ENCODE results near the gene INKA1.

INKA1 gene

GRCh38 chr3:49793486-49794085 lies 9.5 kb upstream of the INKA1 start:
- H3K27me3 Mint-ChIP-seq: peaks cover 5% of the 10 kb centered on the region
- H3K4me3 Mint-ChIP-seq: no peak overlapping the region
- ATAC-seq (ENCODE audit: low read depth) (no peak), DNase-seq (ENCODE audit: low spot score in 2 of 2) (no peak)
- no peaks in the 10 kb centered on the region for H3K36me3 Mint-ChIP-seq
- H3K9me3 Mint-ChIP-seq: no peaks in the 10 kb centered on the region
- H3K27ac Mint-ChIP-seq: no peak overlapping the region
- peaks cover 8% of the 10 kb centered on the region for H3K4me1 Mint-ChIP-seq

GRCh38 chr3:49794431-49794830 lies 8.6 kb upstream of the INKA1 start:
- Mint-ChIP-seq H3K9me3 (no peaks in the 10 kb centered on the region), H3K27ac (no peak overlapping the region), H3K36me3 (no peaks in the 10 kb centered on the region), H3K4me1 (peaks cover 8% of the 10 kb centered on the region), H3K27me3 (peaks cover 5% of the 10 kb centered on the region), H3K4me3 (no peak overlapping the region)
- DNase-seq (ENCODE audit: low spot score in 2 of 2) (no peak), ATAC-seq (ENCODE audit: low read depth) (no peak)

- DNase-seq (ENCODE audit: low spot score in 2 of 2) (no peak), ATAC-seq (ENCODE audit: low read depth) (no peak)
- H3K4me3 Mint-ChIP-seq: no peak overlapping the region
- no peak overlapping the region for H3K27ac Mint-ChIP-seq
- no peaks in the 10 kb centered on the region for H3K36me3 Mint-ChIP-seq
- peaks cover 5% of the 10 kb centered on the region for H3K27me3 Mint-ChIP-seq
- H3K4me1 Mint-ChIP-seq: peaks cover 4% of the 10 kb centered on the region
- no peaks in the 10 kb centered on the region for H3K9me3 Mint-ChIP-seq
Measured at GRCh38 chr3:49794926-49795905, 7.8 kb upstream of the INKA1 start.

- H3K4me1 Mint-ChIP-seq: peaks cover 11% of the 10 kb centered on the region
- H3K27ac Mint-ChIP-seq: no peak overlapping the region
- H3K36me3 Mint-ChIP-seq: no peaks in the 10 kb centered on the region
- peaks cover 6% of the 10 kb centered on the region for H3K27me3 Mint-ChIP-seq
- H3K4me3 Mint-ChIP-seq: no peak overlapping the region
- no peak for ATAC-seq (ENCODE audit: low read depth)
- H3K9me3 Mint-ChIP-seq: no peaks in the 10 kb centered on the region
- no peak for DNase-seq (ENCODE audit: low spot score in 2 of 2)
Measured at GRCh38 chr3:49799105-49799504, 4.0 kb upstream of the INKA1 start.

- DNase-seq (ENCODE audit: low spot score in 2 of 2) (no peak), ATAC-seq (ENCODE audit: low read depth) (no peak)
- H3K4me1 Mint-ChIP-seq: peaks cover 14% of the 10 kb centered on the region
- H3K9me3 Mint-ChIP-seq: no peaks in the 10 kb centered on the region
- no peak within 1 kb of the TSS for H3K4me3 Mint-ChIP-seq
- H3K36me3 Mint-ChIP-seq: no peaks in the 10 kb centered on the region
- H3K27me3 Mint-ChIP-seq: peaks cover 6% of the 10 kb centered on the region
- H3K27ac Mint-ChIP-seq: no peak within 1 kb of the TSS
Measured at GRCh38 chr3:49799761-49800160, 3.3 kb upstream of the INKA1 start, which contains the start of gene CDHR4. Gene CDHR4, minus strand, starts transcription at chr3:49799873. Its CDS starts 61 bp downstream, at chr3:49799812.

GRCh38 chr3:49801160-49801559 lies 1.9 kb upstream of the INKA1 start:
- Mint-ChIP-seq H3K27me3 (peaks cover 6% of the 10 kb centered on the region), H3K36me3 (no peaks in the 10 kb centered on the region), H3K4me3 (no peak overlapping the region), H3K4me1 (peaks cover 27% of the 10 kb centered on the region), H3K9me3 (no peaks in the 10 kb centered on the region), H3K27ac (no peak overlapping the region)
- DNase-seq (ENCODE audit: low spot score in 2 of 2) (no peak), ATAC-seq (ENCODE audit: low read depth) (no peak)

DNA sequence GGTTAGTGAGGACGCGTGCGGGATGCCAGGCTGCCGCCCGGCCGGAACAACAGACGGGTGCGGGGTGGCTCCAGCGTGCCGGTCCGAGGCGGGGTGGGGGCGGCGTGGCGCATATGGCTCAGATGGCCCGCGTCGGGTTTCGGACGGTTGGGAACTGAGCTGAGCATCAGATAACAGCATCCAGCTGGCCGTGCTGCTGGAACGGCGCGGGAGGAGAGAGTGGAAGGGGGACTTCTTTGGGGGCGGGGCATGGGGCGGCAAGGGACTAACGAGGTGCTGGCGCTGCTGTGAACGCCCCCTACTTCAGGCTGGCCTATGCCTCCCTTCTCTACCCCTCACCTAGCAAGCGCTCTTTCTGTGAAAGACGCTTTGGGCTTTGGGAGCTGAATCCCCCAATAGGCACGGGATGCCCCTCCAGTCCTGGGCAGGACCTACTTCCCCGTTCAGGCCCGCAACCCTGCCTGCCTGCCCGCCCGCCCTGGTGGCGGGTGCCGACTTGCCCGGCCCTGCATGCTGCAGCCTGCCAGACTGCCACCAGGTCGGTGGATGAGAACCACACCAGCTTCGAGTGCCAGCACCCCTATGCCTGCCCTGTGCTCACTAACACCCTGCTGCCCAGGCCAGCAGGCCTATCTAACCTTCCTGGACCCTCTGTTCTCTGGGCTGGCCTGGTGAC lies 542 bp downstream of the INKA1 start:
- peak overlapping the region; percentile 85 for H3K27ac Mint-ChIP-seq
- H3K4me3 Mint-ChIP-seq: peak overlapping the region; percentile 85
- H3K36me3 Mint-ChIP-seq: no peaks in the 10 kb centered on the region
- peaks cover 2% of the 10 kb centered on the region for H3K27me3 Mint-ChIP-seq
- H3K9me3 Mint-ChIP-seq: no peaks in the 10 kb centered on the region
- H3K4me1 Mint-ChIP-seq: peaks cover 45% of the 10 kb centered on the region
- DNase-seq (ENCODE audit: low spot score in 2 of 2): peak; percentile 53 to 71
- peak; percentile 34 for ATAC-seq (ENCODE audit: low read depth)

DNA sequence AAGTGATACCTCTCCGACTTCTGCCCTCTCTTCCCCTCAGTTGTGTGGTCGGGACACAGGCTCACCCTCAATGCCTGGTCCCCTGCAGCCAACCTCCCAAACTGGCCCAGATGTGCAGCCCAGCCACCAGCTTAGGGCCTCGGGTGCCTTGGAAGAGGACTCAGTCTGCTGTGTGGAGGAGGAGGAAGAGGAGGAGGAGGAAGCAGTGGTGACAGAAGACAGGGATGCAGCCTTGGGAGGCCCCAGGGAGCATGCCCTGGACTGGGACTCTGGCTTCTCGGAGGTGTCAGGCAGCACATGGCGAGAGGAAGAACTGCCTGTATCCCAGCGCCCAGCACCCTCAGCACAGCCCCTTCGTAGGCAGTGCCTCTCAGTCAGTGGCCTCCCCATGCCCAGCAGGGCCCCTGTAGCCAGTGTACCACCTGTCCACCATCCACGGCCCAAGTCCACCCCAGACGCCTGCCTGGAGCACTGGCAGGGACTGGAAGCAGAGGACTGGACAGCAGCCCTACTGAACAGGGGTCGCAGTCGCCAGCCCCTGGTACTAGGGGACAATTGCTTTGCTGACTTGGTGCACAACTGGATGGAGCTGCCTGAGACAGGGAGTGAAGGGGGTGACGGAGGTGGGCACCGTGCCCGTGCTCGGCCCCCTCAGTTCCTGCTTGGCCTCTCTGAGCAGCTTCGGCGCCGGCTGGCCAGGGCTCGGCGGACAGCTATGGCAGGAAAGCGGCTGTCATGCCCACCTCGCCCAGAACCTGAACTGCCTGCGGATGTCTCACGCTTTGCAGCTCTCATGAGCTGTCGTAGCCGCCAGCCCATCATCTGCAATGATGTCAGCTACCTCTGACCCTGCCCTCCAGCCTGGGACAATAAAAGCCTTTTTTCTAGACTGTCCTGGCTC lies 1.3 kb downstream of the INKA1 start:
- Mint-ChIP-seq H3K27me3 (peaks cover 2% of the 10 kb centered on the region), H3K27ac (peak overlapping the region; percentile 85), H3K36me3 (no peaks in the 10 kb centered on the region), H3K9me3 (no peaks in the 10 kb centered on the region), H3K4me3 (peak overlapping the region; percentile 85), H3K4me1 (peaks cover 50% of the 10 kb centered on the region)
- DNase-seq (ENCODE audit: low spot score in 2 of 2) (no peak), ATAC-seq (ENCODE audit: low read depth) (no peak)

DNA sequence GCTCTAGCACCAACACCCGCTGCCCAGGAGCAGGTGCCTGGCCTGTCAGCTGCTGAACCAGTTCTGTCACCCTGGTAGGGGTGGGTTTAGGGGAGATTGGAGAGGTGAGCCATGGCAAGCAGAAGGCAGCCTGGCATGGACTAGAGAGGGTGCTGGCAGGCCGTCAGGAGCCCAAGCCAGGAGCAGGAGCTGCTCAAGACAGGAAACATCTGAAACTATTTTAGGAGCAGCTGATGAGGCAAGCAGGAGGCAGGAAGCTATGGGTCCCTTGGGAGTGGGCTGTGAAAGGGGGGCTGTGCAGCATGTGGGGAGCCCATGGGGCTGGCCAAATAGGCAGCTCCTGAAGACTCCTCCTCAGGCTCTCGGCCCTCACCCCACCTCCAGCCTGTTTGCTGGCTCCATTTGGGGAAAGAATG lies 2.3 kb downstream of the INKA1 start:
- ATAC-seq (ENCODE audit: low read depth) (peak; percentile 19), DNase-seq (ENCODE audit: low spot score in 2 of 2) (peak; percentile 46 to 54)
- H3K27ac Mint-ChIP-seq: peak overlapping the region; percentile 85
- peak overlapping the region; percentile 85 for H3K4me3 Mint-ChIP-seq
- H3K4me1 Mint-ChIP-seq: peaks cover 54% of the 10 kb centered on the region
- H3K36me3 Mint-ChIP-seq: peaks cover 4% of the 10 kb centered on the region
- no peaks in the 10 kb centered on the region for H3K9me3 Mint-ChIP-seq
- peaks cover 2% of the 10 kb centered on the region for H3K27me3 Mint-ChIP-seq

DNA sequence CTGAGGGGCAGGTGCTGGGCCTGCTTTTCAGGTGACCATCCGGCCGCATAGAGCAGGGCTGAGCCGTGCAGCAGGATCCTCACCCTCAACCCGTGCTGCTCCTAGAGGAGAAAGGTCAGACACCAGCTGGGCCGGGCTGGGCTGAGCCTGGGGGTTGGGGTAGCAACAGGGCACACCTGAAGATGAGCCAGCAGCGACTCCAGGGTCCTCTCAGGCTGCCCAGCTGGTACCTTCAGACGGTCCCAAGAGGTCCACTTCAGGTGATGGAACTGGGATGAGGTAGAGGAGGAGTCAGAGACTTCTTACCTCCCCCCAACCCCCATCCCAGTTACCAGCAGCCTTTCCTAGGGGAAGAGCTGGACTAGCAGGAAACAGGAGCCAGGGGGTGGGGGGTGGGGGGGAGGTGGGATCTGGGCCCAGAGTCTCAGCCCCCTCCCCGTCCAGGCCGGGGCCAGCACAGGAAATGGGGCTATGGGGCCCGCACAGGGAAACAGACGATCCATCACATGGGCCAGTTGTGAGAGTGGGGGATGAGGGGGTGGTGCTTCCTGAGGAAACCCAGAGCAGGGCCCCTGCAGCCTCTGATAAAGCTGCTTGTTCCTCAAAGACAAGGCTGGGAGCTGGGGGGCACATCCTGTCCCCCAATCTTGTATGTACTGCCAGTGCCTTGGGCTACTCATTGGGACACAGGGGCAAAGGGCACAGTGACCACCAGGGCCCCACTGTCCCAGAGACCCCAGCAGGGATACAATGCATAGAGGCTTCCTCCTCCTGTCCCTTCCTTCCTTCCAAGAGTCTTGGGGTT lies 3.0 kb downstream of the INKA1 start:
- DNase-seq (ENCODE audit: low spot score in 2 of 2) (no peak), ATAC-seq (ENCODE audit: low read depth) (no peak)
- Mint-ChIP-seq H3K27ac (peak overlapping the region; percentile 85), H3K36me3 (peaks cover 6% of the 10 kb centered on the region), H3K27me3 (peaks cover 2% of the 10 kb centered on the region), H3K4me1 (peaks cover 58% of the 10 kb centered on the region), H3K9me3 (no peaks in the 10 kb centered on the region), H3K4me3 (peak overlapping the region; percentile 85)

DNA sequence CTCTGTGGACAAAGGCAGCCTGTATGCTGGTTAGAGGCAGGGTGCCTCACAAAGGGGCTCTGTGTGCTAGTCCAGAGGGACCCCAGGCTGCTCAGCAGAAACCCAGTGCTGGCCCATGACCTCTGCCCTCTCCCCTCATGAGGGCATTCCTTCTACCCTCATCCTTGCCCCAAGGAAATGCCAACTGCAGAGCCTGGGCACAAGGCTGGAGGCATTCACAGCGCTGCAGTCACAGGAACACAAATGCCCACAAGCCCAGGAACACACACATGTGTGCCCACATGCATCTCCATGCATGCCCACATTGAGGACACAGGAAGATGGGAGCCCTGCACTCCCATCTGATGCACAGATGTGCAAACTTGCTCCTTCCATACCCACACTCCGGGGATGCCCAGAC lies 3.8 kb downstream of the INKA1 start:
- Mint-ChIP-seq H3K27ac (peak overlapping the region; percentile 85), H3K4me3 (peak overlapping the region; percentile 68), H3K36me3 (peaks cover 13% of the 10 kb centered on the region), H3K4me1 (peaks cover 65% of the 10 kb centered on the region), H3K9me3 (no peaks in the 10 kb centered on the region), H3K27me3 (peaks cover 2% of the 10 kb centered on the region)
- no peak for ATAC-seq (ENCODE audit: low read depth)
- no peak for DNase-seq (ENCODE audit: low spot score in 2 of 2)

DNA sequence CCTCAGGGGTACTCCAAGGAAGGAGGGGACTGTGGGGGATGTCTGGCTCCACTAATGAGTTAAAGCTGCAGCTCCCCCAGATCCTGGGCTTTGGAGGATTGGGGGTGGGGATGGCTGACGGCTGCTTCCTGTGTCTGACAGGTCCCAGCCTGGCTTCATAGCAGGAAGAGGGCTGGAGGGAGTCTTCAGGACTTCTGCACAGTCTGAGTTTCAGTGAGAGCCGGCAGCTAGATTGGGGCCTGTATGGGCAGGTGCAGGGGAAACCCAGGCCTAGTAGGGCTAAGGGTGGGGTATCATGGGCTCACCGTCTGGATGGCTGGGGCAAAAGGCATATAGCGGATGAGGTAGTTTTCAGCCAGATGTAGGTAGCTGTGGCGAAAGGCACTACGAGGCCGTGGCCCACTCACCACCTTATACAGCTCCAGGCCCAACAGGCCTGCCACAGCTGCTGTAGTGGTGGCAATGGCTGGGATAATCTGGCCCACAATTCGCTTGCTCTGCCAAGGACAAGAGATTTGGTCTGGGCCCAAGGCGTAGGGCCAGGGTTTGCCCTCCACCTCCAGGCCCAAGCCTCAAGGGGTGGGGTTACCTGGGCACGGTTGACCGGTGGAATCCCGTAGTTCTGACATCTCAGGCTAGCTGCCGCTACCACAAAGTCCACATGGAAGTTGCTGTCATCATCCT lies 4.5 kb downstream of the INKA1 start:
- Mint-ChIP-seq H3K4me3 (peak overlapping the region; percentile 68), H3K36me3 (peaks cover 13% of the 10 kb centered on the region), H3K4me1 (peaks cover 63% of the 10 kb centered on the region), H3K27ac (peak overlapping the region; percentile 83), H3K9me3 (no peaks in the 10 kb centered on the region), H3K27me3 (no peaks in the 10 kb centered on the region)
- DNase-seq (ENCODE audit: low spot score in 2 of 2) (no peak), ATAC-seq (ENCODE audit: low read depth) (peak; percentile 5)

Measured in memory B cell (primary cell).